ENCODE results near the gene CLHC1.

GRCh38 chr2:55231546-55232083 is 478 bp downstream of the CLHC1 start:
- TF ChIP-seq CTCF (IDR thresholded peaks at IDR 0.05), result no peak
- TF ChIP-seq POLR2A (IDR thresholded peaks at IDR 0.05), result no peak
